NCI-H446 (cell line): ENCODE measurements around the gene AATK.

Source experiments
- DNase-seq, 2 experiments: peaks; one replicate each; lab custom pipeline; 2025; lab: John Stamatoyannopoulos, UW

The AATK gene

GRCh38 chr17:81128338-81128737 is 37.7 kb downstream of the AATK start:
- no peak for DNase-seq

GRCh38 chr17:81127526-81128177 is 38.4 kb downstream of the AATK start:
- DNase-seq: no peak

- DNase-seq: no peak
Observed at GRCh38 chr17:81127133-81127455, 38.9 kb downstream of the AATK start.

- DNase-seq: no peak
Observed at GRCh38 chr17:81126281-81127132, 39.5 kb downstream of the AATK start.

GRCh38 chr17:81125573-81126081 is 40.4 kb downstream of the AATK start:
- peak; percentile 30 to 53 for DNase-seq

GRCh38 chr17:81124377-81124776 is 41.6 kb downstream of the AATK start:
- no peak for DNase-seq

- DNase-seq: no peak
Observed at GRCh38 chr17:81123052-81124048, 42.7 kb downstream of the AATK start.

GRCh38 chr17:81121841-81122733 is 43.9 kb downstream of the AATK start:
- DNase-seq: no peak

- DNase-seq: no peak
Observed at GRCh38 chr17:81120695-81121621, 45.1 kb downstream of the AATK start.

- DNase-seq: no peak
Observed at GRCh38 chr17:81120149-81120484, 45.9 kb downstream of the AATK start.

- DNase-seq: peak; percentile 36 to 48
Observed at GRCh38 chr17:81119223-81120148, 46.5 kb downstream of the AATK start.

- no peak for DNase-seq
Observed at GRCh38 chr17:81118308-81119221, 47.5 kb downstream of the AATK start.

GRCh38 chr17:81117672-81118198 is 48.3 kb downstream of the AATK start:
- DNase-seq: no peak

GRCh38 chr17:81116704-81117103 is 49.3 kb downstream of the AATK start:
- DNase-seq: no peak

- DNase-seq: no peak
Observed at GRCh38 chr17:81115749-81116464, 50.1 kb downstream of the AATK start.

GRCh38 chr17:81115219-81115618 is 50.8 kb downstream of the AATK start:
- DNase-seq: no peak
